ENCODE results near the gene DAB2IP. TPM values are rescaled to one million over a fixed set of nuclear protein-coding genes. Genes with fewer than 3 reads are reported as not detected.
"Not testable (repeated sequence)": the region's sequence is repeated elsewhere in the genome, so short reads cannot be mapped to it uniquely, and the experiment has no call there.

The DAB2IP gene
- total RNA-seq, 6 experiments from 2014 or later: 15.1 to 21.6 (median 19.0) TPM

DNA sequence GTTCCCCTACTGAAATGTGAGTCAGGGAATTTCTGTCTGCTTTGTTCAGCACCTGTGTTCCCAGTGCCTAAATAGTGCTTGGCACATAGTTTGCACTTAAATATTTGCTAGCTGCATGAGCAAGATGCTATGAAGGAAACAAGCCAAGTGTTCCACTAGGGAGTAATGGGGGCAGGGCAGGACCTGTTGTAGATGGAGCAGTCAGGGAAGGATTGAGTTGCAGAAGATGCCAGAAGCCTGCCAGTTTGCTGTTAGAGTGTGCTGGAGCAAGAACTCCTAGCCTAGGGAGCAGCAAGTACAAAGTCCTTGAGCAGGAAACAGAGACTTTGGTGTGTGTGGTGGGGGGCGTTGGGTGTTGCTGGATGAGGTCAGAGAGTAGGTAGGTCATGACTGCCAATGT is 87.5 kb downstream of the DAB2IP start:
- 33% methylated on average over 1 of the region's 1 CpG for WGBS (ENCODE audit: insufficient coverage, low coverage, low lambda C conversion rate, missing lambda C conversion rate)
- no peaks in the 10 kb centered on the region for H3K27me3 ChIP-seq
- DNase-seq (no peak), ATAC-seq (no peak)
- H3K4me3 ChIP-seq: no peak overlapping the region
- H3K27ac ChIP-seq: no peak overlapping the region
- peaks cover 0 to 35% (median 0%) of the 10 kb centered on the region in 4 donors for H3K4me1 ChIP-seq
- TF ChIP-seq CTCF (IDR thresholded peaks at IDR 0.05) (no peak), POLR2A (IDR thresholded peaks at IDR 0.05) (no peak)
- no peaks in the 10 kb centered on the region for H3K36me3 ChIP-seq
- H3K9me3 ChIP-seq: no peaks in the 10 kb centered on the region
- intact Hi-C loops (cut with DNase I): no loop called here

GRCh38 chr9:121739971-121740370 is 88.5 kb downstream of the DAB2IP start:
- ATAC-seq (no peak), DNase-seq (no peak)
- Histone ChIP-seq H3K36me3 (no peaks in the 10 kb centered on the region), H3K9me3 (no peaks in the 10 kb centered on the region), H3K4me3 (no peak overlapping the region), H3K27ac (no peak overlapping the region), H3K27me3 (no peaks in the 10 kb centered on the region), H3K4me1 (peaks cover 0 to 44% (median 3%) of the 10 kb centered on the region in 4 donors)
- WGBS (ENCODE audit: insufficient coverage, low coverage, low lambda C conversion rate, missing lambda C conversion rate): 83% methylated on average over 6 of the region's 7 CpGs
- intact Hi-C loops (cut with DNase I): loop anchor here in 1 of 2 donors (10.0 kb wide), 1 partner anchor 255 kb away; no protein-coding TSS in a partner anchor
- no peak for TF ChIP-seq CTCF (IDR thresholded peaks at IDR 0.05)

- H3K27me3 ChIP-seq: no peaks in the 10 kb centered on the region
- WGBS (ENCODE audit: insufficient coverage, low coverage, low lambda C conversion rate, missing lambda C conversion rate): 80% methylated on average over 4 of the region's 10 CpGs
- no peaks in the 10 kb centered on the region for H3K9me3 ChIP-seq
- ATAC-seq: no peak
- H3K4me3 ChIP-seq: no peak overlapping the region
- TF ChIP-seq POLR2A (IDR thresholded peaks at IDR 0.05) (no peak), CTCF (IDR thresholded peaks at IDR 0.05) (no peak)
- intact Hi-C loops (cut with DNase I): loop anchor here in 1 of 2 donors (10.0 kb wide), 1 partner anchor 253 kb away; no protein-coding TSS in a partner anchor
- H3K36me3 ChIP-seq: no peaks in the 10 kb centered on the region
- DNase-seq: no peak
- H3K27ac ChIP-seq: no peak overlapping the region
- peaks cover 0 to 37% (median 4%) of the 10 kb centered on the region in 4 donors for H3K4me1 ChIP-seq
Observed at GRCh38 chr9:121741228-121741918, 89.9 kb downstream of the DAB2IP start.

DNA sequence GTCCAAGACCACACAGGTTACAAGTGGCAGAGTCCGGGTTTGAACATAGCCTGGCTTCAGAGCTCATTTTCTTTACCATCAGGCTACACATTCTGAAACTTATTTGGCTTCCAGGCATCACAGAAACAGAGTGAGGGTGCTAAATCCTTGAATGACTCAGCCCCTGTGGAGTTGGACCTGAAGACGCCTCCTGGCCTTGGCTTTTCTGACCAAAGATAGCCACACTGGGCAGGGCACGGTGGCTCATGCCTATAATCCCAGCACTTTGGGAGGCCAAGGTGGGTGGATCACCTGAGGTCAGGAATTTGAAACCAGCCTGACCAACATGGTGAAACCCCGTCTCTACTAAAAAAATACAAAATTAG is 90.5 kb downstream of the DAB2IP start:
- intact Hi-C loops (cut with DNase I): loop anchor here in 1 of 2 donors (10.0 kb wide), 1 partner anchor 253 kb away; no protein-coding TSS in a partner anchor
- ATAC-seq, H3K9me3 ChIP-seq, H3K4me3 ChIP-seq, DNase-seq, H3K27me3 ChIP-seq, H3K27ac ChIP-seq, H3K36me3 ChIP-seq: not testable (repeated sequence)
- 73% methylated on average over 1 of the region's 4 CpGs for WGBS (ENCODE audit: insufficient coverage, low coverage, low lambda C conversion rate, missing lambda C conversion rate)
- peaks cover 0 to 37% (median 4%) of the 10 kb centered on the region in 4 donors for H3K4me1 ChIP-seq

DNA sequence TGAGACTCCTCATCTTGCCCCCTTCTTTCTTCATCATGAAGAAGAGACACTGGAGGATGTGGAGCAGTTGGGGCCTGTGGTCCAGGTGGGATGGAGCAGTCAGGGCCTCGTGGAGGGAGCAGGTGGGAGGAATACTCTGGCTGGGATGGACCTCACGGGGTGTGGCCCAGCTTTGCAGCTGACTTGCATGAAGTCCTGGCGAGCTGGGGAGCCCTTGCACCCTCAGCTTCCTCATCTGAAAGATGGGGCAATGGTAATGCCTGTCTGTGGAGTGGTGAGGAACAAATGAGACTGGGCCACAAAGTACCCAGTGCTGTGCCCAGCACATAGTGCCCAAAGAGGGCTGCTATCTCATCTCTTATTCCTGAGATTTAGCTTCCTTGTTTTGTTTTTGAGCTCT is 91.5 kb downstream of the DAB2IP start:
- Histone ChIP-seq H3K36me3 (no peaks in the 10 kb centered on the region), H3K27me3 (no peaks in the 10 kb centered on the region), H3K9me3 (no peaks in the 10 kb centered on the region), H3K4me1 (peaks cover 0 to 28% (median 4%) of the 10 kb centered on the region in 4 donors), H3K4me3 (no peak overlapping the region), H3K27ac (peak overlapping the region in 2 of 3 donors; percentile 54 to 83)
- ATAC-seq (no peak), DNase-seq (no peak)
- intact Hi-C loops (cut with DNase I): loop anchor here in 1 of 2 donors (10.0 kb wide), 1 partner anchor 252 kb away; no protein-coding TSS in a partner anchor
- no peak for TF ChIP-seq POLR2A (IDR thresholded peaks at IDR 0.05)
- TF ChIP-seq CTCF (IDR thresholded peaks at IDR 0.05): no peak
- no CpG with 5 or more reads among the region's 3 CpGs for WGBS (ENCODE audit: insufficient coverage, low coverage, low lambda C conversion rate, missing lambda C conversion rate)
